Immature natural killer cell (primary cell): Measurements from ENCODE around the gene ADGRG1. TPM values are rescaled to one million over a fixed set of nuclear protein-coding genes. Genes with fewer than 3 reads are reported as not detected.

Experiments used
- polyA plus RNA-seq, 3 donors: library from polyadenylated mRNA; unstranded; fragments of 300-500 nt; fragmentation: Illumina TruSeq; gene quantifications; one replicate each; pipeline ENCODE4 v1.2.3, GENCODE V29; 2021

Gene ADGRG1
- polyA plus RNA-seq, 3 donors from 2014 or later, result 218 to 784 (median 395) TPM

Other genes starting within 250 kb of the ADGRG1 start
- not detected for gene CCL17, start 223.9 kb upstream of the ADGRG1 start, polyA plus RNA-seq
- gene CIAPIN1, start 181.2 kb upstream of the ADGRG1 start, polyA plus RNA-seq, result 10 to 100 TPM; 65.9 to 98.5 (median 68.3) TPM
- gene COQ9, start 181.2 kb upstream of the ADGRG1 start, polyA plus RNA-seq, result 10 to 100 TPM; 14.6 to 30.3 (median 24.6) TPM
- gene POLR2C, start 166.0 kb upstream of the ADGRG1 start, polyA plus RNA-seq, result 10 to 100 TPM; 38.9 to 60.9 (median 41.6) TPM
- gene DOK4, start 142.1 kb upstream of the ADGRG1 start, polyA plus RNA-seq, result 1 to 10 TPM; 2.2 to 3.2 (median 2.8) TPM
- 10 to 100 TPM in 2 of 3 donors, 1 to 10 TPM in 1; 8.8 to 26.4 (median 13.9) TPM for gene CCDC102A, start 92.1 kb upstream of the ADGRG1 start, polyA plus RNA-seq
- gene ADGRG5, start 86.0 kb upstream of the ADGRG1 start, polyA plus RNA-seq, result 100 to 1,000 TPM in 1 of 3 donors, 10 to 100 TPM in 2; 43.2 to 124 (median 77.4) TPM
- gene ADGRG3, start 39.7 kb downstream of the ADGRG1 start, polyA plus RNA-seq, result 10 to 100 TPM; 13.1 to 18.4 (median 15.7) TPM
- not detected for gene DRC7, start 66.2 kb downstream of the ADGRG1 start, polyA plus RNA-seq
- gene KATNB1, start 107.1 kb downstream of the ADGRG1 start, polyA plus RNA-seq, result 10 to 100 TPM; 21.6 to 43.9 (median 43.1) TPM
- 10 to 100 TPM in 2 of 3 donors, 1 to 10 TPM in 1; 5.1 to 13.6 (median 12.2) TPM for gene KIFC3, start 173.9 kb downstream of the ADGRG1 start, polyA plus RNA-seq